ENCODE measurements around the gene SOX6.
"Not testable (repeated sequence)": the region's sequence is repeated elsewhere in the genome, so short reads cannot be mapped to it uniquely, and the experiment has no call there.

The SOX6 gene

GRCh38 chr11:16356057-16356760 is at the start of gene SOX6:
Gene SOX6, minus strand, starts transcription at chr11:16356546. Its CDS starts 15,298 bp downstream, at chr11:16341248.
- DNase-seq, result no peak

GRCh38 chr11:16404781-16405285 is 48.5 kb upstream of the SOX6 start:
- DNase-seq, result no peak

DNA sequence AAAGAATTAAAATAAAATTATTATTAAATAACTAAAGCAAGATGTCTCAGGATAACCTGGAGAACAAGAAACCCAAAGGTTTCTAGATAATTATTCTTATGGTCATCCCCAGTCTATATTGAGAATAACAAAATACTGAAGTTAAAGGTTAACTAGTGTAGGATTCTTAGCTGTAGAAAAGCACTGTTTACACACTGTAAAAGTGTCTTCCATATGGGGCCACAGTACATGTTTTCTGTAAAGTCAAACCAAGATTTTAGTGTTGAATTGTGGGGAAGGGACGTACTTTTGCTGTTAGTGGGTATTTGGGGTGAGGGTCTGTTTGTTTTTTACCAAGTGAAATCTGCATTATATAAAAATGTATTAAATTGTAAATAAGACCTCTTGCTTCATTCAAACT is 47.5 kb upstream of the SOX6 start:
- DNase-seq, result no peak

DNA sequence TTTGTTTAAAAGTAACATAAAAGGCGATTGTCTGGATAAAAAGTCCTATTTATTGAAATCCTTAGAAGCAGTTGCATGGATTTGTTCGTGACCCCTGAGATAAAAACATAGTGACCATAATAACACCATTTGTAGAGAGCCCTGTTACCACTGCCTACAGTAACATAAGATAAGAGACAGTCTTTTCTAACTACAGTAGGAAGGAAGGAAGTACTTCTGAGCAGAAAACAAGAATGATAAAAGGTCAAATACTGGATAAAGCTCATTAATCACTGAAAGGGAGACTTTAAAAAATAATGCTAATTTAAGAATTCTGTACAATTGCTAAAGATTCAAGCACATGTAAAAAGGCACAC is 47.1 kb upstream of the SOX6 start:
- no peak for DNase-seq

DNA sequence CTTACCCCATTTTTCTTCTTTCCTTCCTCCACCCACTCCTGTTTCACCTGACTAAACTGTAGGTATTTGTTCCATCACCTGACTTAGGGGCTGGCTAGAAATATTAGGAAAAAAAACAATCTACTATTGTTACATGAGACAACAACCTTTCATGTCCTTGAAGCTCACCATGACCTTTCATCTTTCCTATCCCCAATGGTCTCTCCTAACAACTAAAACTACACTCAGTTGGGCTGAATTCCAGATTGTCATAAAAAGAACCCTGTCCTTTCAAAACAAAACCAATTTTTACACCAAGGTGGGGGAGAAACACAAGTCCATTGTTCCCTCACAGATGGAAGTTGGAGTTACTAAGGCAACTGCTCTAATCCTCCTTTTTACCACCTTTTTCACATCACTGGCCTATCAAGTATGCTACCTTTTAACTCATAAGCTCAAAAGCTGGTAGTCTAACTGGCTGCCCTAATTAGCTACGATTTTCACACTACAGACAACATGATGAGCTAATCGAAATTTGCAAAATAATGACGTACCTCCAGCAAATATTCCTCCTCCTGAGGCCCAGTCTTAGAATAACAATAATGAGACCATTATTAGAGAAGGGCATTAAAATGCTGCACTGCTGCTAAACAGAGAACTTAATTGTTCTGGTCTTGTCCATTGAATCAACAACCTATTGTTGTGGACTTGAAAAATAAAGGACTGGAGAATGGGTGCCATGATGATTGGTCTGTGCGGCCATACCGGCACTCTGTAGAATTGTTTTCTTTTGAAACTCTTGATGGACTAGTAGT is 46.5 kb upstream of the SOX6 start:
- DNase-seq, result no peak

- no peak for DNase-seq
These were observed 41.0 kb upstream of the SOX6 start for GRCh38 chr11:16397390-16397789.

DNA sequence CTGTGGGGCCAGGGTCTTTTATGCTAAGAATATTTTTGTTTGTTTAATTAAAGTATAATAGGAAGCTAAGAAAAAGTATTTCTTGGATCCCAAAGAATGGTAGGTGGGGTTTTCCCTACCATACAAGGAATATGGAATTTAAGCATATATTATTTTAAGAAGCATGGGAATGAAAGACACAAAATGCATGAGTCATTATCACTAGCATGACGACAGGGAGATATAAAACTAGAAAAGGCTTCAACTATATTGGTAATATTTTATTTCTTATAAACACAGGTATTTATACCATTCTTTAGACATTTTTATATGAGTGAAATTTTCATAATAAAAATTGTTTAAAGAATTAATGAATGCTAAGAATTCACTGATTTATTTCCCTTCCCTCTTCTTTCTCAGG is 39.3 kb upstream of the SOX6 start:
- no peak for DNase-seq

DNA sequence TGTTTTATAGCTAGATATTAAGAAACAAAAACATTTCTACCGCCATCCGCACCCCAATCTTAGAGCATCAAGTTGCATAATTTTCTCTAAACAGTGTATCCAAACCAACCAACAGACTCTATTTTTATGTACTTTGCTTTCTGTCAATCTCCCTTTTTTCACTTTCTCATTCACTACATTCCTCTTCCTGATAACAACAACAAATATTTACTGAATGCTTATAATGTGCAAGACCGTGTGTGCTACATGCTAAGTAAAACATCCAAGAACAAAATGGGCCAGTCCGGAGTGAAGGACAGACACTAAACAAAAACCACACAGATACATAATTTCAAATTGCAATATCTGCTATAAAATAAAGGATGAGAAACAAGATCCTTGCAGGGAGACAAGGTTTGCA is 38.6 kb upstream of the SOX6 start:
- no peak for DNase-seq

GRCh38 chr11:16393340-16393739 is 37.0 kb upstream of the SOX6 start:
- DNase-seq, result no peak

DNA sequence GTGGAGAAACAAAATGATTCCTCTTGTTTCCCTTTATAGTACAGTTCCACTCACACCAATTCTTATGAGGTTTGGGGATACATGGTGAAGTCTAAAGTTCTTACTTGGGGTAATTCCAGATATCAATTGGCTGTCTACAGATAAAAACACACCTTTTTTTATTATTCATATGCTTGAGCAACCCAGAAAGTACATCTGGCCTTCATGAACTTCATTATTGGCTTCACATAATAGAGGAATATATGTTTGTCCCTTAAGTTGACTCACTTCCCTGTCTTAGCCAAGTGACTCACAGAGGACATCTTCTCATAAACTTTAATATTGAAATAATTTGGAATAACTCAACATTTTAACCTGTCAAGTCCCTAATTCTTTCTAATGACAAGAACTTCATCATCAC is 36.3 kb upstream of the SOX6 start:
- no peak for DNase-seq

GRCh38 chr11:16390826-16391225 is 34.5 kb upstream of the SOX6 start:
- not testable (repeated sequence) for DNase-seq

GRCh38 chr11:16385099-16385498 is 28.8 kb upstream of the SOX6 start:
- DNase-seq, result no peak

DNA sequence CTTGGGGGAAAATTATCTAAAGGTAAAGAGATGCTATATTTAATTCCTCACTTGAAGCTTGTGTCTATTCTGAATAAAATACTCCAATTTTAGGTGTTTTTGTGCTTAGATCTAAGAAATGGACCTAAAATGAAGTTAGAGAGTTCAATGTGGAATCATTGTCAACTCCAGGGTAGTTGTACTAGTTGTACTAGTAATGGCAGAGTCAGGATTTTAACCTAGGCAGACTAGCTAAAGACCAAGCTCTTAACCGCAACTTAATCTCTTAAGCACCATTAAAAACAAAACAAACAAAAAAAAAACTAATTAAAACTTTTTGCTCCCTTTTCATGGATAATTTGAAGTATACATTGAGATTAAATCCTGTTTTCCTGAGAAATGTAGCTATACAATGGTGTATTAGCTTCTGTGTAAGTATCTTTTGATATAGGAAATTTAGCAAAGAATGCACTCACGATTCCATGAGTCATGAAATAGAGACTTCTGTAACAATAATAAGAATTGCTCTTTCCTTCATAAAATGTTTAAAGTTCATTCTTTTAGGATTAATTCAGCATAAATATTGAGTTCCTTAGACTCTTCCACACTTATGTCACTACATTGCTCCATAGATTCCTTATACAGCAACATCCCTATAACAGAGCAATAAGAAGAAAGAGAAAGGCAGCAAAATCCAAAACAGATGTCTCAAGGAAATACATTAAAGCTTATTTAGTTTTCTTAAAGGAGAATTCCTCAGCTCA is 26.5 kb upstream of the SOX6 start:
- no peak for DNase-seq

DNA sequence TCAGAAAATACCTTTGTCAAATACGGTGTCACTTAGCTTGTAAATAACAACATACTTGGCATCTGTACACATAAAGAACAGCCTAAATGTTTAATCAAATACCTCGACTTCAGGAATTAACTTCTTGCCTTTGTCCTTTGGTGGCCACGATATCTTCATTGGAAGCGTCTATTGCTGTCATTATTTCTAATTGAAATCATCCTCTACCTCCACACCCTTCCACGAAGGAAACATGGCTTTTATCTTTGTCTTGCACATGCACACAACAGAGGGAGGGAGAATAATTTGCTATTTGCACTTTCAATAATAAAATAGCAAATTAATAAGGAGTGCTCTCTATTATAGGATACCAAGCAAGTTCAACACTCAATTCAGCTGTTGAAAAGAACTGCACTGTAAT is 25.8 kb upstream of the SOX6 start:
- DNase-seq, result no peak

- no peak for DNase-seq
These were observed 24.7 kb upstream of the SOX6 start for GRCh38 chr11:16380941-16381568.

DNA sequence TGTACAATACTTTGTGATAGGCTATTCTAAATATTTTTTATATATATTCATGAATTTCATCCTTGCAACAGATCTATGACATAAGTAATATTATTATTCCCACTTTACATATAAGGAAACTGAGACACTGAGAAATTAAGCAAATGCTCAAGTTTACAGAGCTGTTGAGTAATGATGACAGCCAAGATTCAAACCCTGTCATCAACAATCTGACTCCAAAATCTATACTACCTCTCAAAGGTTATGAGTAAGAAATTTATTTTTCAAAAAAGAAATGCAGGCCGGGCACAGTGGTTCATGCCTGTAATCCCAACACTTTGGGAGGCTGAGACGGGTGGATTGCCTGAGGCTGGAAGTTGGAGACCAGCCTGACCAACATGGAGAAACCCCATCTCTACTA is 22.6 kb upstream of the SOX6 start:
- no peak for DNase-seq

DNA sequence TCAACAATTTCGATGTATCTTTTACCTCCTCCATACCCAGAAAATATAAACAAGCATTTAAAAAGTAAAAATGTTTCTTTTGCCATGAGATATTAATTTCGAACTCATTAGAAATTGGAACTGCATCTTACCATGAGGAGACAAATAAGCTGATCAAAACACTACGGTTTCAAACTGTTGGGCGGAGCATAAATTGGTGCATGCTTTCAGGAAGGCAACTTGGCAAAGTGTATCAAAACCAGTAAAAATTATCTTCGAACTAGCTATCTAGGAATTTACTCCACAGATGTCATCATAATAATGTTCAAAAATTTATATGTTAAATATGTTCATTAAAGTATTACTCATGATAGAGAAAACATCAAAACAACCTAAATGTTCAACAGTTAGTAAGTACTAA is 21.4 kb upstream of the SOX6 start:
- DNase-seq, result no peak

- not testable (repeated sequence) for DNase-seq
These were observed 19.3 kb upstream of the SOX6 start for GRCh38 chr11:16375664-16376063.

GRCh38 chr11:16373768-16374167 is 17.4 kb upstream of the SOX6 start:
- no peak for DNase-seq

GRCh38 chr11:16372355-16372754 is 16.0 kb upstream of the SOX6 start:
- no peak for DNase-seq

- no peak for DNase-seq
These were observed 10.9 kb upstream of the SOX6 start for GRCh38 chr11:16367252-16367651.

GRCh38 chr11:16365581-16366228 is 9.4 kb upstream of the SOX6 start:
- no peak for DNase-seq

GRCh38 chr11:16364254-16364653 is 7.9 kb upstream of the SOX6 start:
- DNase-seq, result no peak
